Gastrocnemius medialis (tissue), 4 donors: ENCODE data around the gene DHX34. TPM values are rescaled to one million over a fixed set of nuclear protein-coding genes. Genes with fewer than 3 reads are reported as not detected.

Experiments used
- ATAC-seq, 2 donors: fragments of 150-250 bp; one replicate each; pipeline ENCODE4 v1.9.1; 2016
- DNase-seq, 2 donors: peaks; one replicate each; pipeline ENCODE4 v3.0.0-alpha.2; 2019
- H3K27ac ChIP-seq, 4 donors: fragments of 200-600 bp; sonication (generic); 1 replicate in 1 of 4; 2 replicates in 3 of 4; pipeline ENCODE4 v1.5.1; 2016 to 2018; ENCODE audit warnings: mild to moderate bottlenecking in 2 of 4, moderate library complexity in 1 of 4
- H3K27me3 ChIP-seq, 3 donors: fragments of 200-600 bp; sonication (generic) in 2 of 3; 1 replicate in 1 of 3; 2 replicates in 2 of 3; pipeline versions ENCODE4 v1.5.1 to v1.6.0; 2016 to 2019; ENCODE audit warnings: mild to moderate bottlenecking in 1 of 3, moderate library complexity in 1 of 3
- H3K36me3 ChIP-seq, 2 donors: fragments of 200-600 bp; sonication (generic) in 1 of 2; one replicate each; pipeline ENCODE4 v1.5.1; 2017 to 2018
- H3K4me1 ChIP-seq, 2 donors: fragments of 200-600 bp; sonication (generic) in 1 of 2; one replicate each; pipeline ENCODE4 v1.5.1; 2016 to 2017; ENCODE audit warnings: mild to moderate bottlenecking in 2 of 2
- H3K4me3 ChIP-seq, 4 donors: fragments of 200-600 bp; sonication (generic) in 3 of 4; 1 replicate in 1 of 4; 2 replicates in 3 of 4; pipeline ENCODE4 v1.5.1; 2016 to 2019; ENCODE audit warnings: mild to moderate bottlenecking in 2 of 4
- H3K9me3 ChIP-seq, 3 donors: fragments of 200-600 bp; sonication (generic) in 2 of 3; 1 replicate in 1 of 3; 2 replicates in 2 of 3; pipeline ENCODE4 v1.5.1; 2016 to 2019
- POLR2A ChIP-seq, 2 donors: fragments of 450-650 bp; IDR thresholded peaks; one replicate each; pipeline ENCODE4 v1.6.1; 2017; ENCODE audit warnings: antibody characterized with exemption in 2 of 2, mild to moderate bottlenecking in 2 of 2, moderate library complexity in 2 of 2
- in situ Hi-C, 4 donors: fragments of 200-750 bp; cut with MboI; loops; one replicate each; pipeline versions ENCODE4 v1.15.0 to v1.8.0; 2017; ENCODE audit warnings: low sequenced_read_pairs in 4 of 4
- intact Hi-C: fragments of 100-400 bp; cut with DNase I; formaldehyde crosslinking; loops from one replicate; pipeline ENCODE4 v1.15.1; 2023; ENCODE audit warnings: low total_unique reads
- total RNA-seq, 4 donors: library from RNA; depleted of rRNA; stranded (reverse); fragments of >200 nt; gene quantifications; one replicate each; pipeline versions ENCODE4 v1.1.0 to v1.2.3, GENCODE V29; 2016
- TF ChIP-seq, protein P1 (sequence below), 5 experiments: fragments of 450-650 bp in 3 of 5; fragments of 200-600 bp in 2 of 5; sonication (generic) in 2 of 5; IDR thresholded peaks in 4 of 5; conservative IDR thresholded peaks in 1 of 5; 1 replicate in 4 of 5; 2 replicates in 1 of 5; pipeline ENCODE4 v1.5.1; 2016 to 2019; ENCODE audit warnings: antibody characterized with exemption in 5 of 5, mild to moderate bottlenecking in 3 of 5, moderate library complexity in 3 of 5

DHX34 gene
- total RNA-seq, 4 donors from 2014 or later: 14.3 to 19.3 (median 14.7) TPM

DNA sequence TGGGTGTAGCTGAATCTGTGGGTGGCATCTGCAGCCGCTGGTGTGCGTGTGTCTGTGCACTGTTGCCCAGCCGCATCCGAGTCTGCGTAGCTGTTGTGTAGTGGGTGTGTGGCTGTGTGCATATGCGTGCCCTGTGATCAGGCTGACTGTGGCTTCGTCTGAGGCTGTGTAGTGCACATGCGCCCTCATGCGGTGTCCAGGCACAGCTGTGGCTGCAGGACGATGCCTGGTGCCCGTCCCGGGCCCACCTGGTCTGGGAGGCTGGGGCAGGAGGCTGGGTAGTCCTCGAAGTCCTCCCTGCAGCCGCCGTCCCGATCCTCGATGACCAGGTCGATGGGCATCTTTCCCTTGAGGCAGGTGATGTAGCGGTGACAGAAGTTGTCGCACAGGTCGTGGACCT, 65.4 kb downstream of the DHX34 start:
- H3K27ac ChIP-seq: no peak overlapping the region
- in situ Hi-C loops (no loop called here), intact Hi-C loops (no loop called here)
- TF ChIP-seq, protein P1, sequence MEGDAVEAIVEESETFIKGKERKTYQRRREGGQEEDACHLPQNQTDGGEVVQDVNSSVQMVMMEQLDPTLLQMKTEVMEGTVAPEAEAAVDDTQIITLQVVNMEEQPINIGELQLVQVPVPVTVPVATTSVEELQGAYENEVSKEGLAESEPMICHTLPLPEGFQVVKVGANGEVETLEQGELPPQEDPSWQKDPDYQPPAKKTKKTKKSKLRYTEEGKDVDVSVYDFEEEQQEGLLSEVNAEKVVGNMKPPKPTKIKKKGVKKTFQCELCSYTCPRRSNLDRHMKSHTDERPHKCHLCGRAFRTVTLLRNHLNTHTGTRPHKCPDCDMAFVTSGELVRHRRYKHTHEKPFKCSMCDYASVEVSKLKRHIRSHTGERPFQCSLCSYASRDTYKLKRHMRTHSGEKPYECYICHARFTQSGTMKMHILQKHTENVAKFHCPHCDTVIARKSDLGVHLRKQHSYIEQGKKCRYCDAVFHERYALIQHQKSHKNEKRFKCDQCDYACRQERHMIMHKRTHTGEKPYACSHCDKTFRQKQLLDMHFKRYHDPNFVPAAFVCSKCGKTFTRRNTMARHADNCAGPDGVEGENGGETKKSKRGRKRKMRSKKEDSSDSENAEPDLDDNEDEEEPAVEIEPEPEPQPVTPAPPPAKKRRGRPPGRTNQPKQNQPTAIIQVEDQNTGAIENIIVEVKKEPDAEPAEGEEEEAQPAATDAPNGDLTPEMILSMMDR (IDR thresholded peaks at IDR 0.05 in 4 of 5, conservative IDR thresholded peaks at IDR 0.05 in 1 of 5): no peak
- TF ChIP-seq POLR2A (IDR thresholded peaks at IDR 0.05): no peak
- no peak for DNase-seq
- H3K36me3 ChIP-seq: no peaks in the 10 kb centered on the region
- peaks cover 0 to 10% of the 10 kb centered on the region in 2 donors for H3K4me1 ChIP-seq
- H3K4me3 ChIP-seq: no peak overlapping the region
- peaks cover 42 to 49% (median 43%) of the 10 kb centered on the region in 3 donors for H3K27me3 ChIP-seq
- ATAC-seq: no peak
- H3K9me3 ChIP-seq: no peaks in the 10 kb centered on the region

DNA sequence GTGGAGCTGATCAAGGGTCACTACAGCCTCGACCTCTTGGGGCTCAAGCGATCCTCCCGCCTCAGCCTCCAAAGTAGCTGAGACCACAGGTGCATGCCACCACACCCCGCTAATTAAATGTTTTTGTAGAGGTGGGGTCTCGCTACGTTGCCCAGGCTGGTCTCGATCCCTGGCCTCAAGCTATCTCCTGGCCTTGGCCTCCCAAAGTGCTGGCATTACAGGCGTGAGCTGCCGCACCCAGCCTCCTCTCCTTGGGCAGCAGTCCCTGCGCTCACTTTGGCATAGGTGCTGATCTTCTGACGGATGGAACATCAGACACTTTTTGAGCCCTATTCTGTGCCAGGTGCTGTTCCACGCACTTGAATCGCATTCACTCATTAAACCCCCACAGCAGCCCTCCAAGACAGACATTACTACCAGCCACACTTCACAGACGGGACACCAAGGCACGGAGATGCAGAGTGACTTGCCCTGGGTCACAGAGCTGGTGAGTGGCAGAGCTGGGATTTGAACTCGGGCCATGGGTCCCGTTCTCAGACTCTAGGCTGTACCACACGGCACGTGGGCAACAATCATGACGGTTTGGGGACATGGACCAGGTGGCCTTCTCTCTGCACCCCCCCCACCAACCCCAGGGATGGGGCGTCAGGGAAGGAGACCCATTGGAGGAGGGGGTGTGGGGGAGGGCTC, 67.0 kb downstream of the DHX34 start:
- TF ChIP-seq, protein P1 (IDR thresholded peaks at IDR 0.05 in 4 of 5, conservative IDR thresholded peaks at IDR 0.05 in 1 of 5): no peak
- TF ChIP-seq POLR2A (IDR thresholded peaks at IDR 0.05): no peak
- DNase-seq: no peak
- Histone ChIP-seq H3K4me3 (no peak overlapping the region), H3K36me3 (no peaks in the 10 kb centered on the region), H3K9me3 (no peaks in the 10 kb centered on the region), H3K4me1 (peaks cover 0 to 10% of the 10 kb centered on the region in 2 donors), H3K27ac (no peak overlapping the region), H3K27me3 (peaks cover 55 to 64% (median 59%) of the 10 kb centered on the region in 3 donors)
- ATAC-seq: no peak
- intact Hi-C loops: no loop called here
- in situ Hi-C loops: no loop called here

DNA sequence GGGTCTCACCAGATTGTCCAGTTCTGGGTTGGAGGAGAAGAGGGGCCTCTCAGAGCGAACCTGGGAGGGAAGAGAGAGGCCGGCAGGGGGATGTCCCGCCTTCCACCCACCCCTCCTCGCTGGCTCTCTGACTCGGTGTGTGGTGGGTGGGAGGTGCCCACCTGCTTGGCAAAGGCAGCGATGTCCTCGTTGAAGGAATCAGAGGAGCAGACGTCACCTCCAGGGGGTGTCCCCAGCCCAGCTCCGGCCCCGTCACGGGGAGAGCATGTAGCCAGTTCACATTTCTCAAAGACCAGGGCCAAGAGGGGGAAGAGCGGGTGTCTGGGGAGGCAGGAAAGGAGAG, 67.5 kb downstream of the DHX34 start:
- peaks cover 60 to 68% (median 64%) of the 10 kb centered on the region in 3 donors for H3K27me3 ChIP-seq
- in situ Hi-C loops: no loop called here
- no peaks in the 10 kb centered on the region for H3K36me3 ChIP-seq
- H3K27ac ChIP-seq: no peak overlapping the region
- no peaks in the 10 kb centered on the region for H3K9me3 ChIP-seq
- intact Hi-C loops: no loop called here
- H3K4me1 ChIP-seq: peaks cover 0 to 10% of the 10 kb centered on the region in 2 donors
- TF ChIP-seq, protein P1 (IDR thresholded peaks at IDR 0.05 in 4 of 5, conservative IDR thresholded peaks at IDR 0.05 in 1 of 5): no peak
- no peak for TF ChIP-seq POLR2A (IDR thresholded peaks at IDR 0.05)
- H3K4me3 ChIP-seq: no peak overlapping the region
- DNase-seq (no peak), ATAC-seq (no peak)

DNA sequence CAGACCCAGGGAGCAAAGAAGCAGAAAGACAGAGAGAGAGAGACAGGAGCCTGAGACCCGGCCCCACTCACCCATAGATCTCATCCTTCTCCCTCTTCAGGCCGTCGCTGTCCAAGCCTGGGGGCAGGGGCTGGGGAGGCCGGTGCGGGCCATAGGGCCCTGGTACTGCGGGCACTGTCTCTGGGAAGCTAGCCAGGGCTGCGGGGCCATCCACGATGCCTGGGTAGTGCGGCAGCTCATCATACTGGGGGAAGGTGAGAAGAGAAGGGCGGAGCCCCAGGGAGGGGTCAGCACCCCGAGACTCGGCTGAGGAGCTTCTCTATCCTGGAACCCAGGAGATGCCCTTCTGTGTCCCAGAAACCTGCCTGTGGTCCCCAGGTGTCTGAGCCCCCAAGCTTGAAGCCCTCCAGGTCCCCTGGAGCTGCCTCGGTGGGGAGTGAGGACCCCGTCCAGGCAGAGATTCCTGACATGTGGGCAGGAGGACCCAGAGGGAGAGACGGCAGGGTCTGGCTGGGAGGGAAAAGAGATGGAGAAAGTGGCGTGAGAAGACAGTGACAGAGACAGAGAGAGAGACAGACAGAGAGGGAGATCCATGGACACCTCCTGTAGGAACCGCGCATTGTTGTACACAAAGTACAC, 68.1 kb downstream of the DHX34 start:
- Histone ChIP-seq H3K9me3 (no peaks in the 10 kb centered on the region), H3K4me1 (peaks cover 0 to 10% of the 10 kb centered on the region in 2 donors), H3K27me3 (peaks cover 65 to 73% (median 70%) of the 10 kb centered on the region in 3 donors), H3K36me3 (no peaks in the 10 kb centered on the region), H3K4me3 (no peak overlapping the region), H3K27ac (no peak overlapping the region)
- ATAC-seq (no peak), DNase-seq (no peak)
- TF ChIP-seq POLR2A (IDR thresholded peaks at IDR 0.05): no peak
- TF ChIP-seq, protein P1 (IDR thresholded peaks at IDR 0.05 in 4 of 5, conservative IDR thresholded peaks at IDR 0.05 in 1 of 5): no peak
- intact Hi-C loops (no loop called here), in situ Hi-C loops (no loop called here)
